Measurements from ENCODE around the gene MICAL3.

The MICAL3 gene

DNA sequence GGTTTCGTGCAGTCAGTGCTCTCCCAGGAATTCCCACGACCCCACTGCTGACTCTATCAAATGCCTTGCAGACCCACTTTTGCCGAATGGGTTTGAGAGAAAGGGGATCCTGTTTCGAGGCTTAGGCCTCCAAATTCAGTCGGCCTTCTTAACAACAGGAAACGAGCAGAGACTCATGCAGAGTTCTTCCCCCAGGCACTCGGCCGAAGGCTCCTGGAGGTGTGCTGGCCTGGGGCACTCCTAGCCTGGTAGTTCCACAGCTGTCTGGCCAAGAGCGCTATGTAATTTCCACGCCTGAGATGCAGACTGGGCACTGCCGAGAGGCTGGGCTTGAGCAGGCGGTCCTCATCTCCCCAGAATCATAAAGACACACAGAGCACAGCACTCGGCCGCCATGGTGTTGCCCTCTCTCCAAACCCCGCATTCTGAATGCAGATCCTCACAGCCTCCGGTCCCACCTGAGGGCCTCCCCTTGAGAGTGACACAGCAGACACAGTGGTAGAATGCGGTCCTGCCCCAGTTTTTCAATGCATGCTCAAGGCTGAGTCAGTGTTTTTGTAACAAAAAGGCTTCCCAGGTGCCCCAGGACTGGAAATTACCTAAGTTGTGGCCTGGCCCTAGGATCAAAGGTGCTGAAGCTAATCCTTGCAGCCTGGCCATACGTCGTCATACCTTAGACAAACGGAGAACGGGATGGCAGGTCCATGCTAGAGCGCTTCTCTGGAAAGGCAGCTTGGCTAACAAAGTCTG, 219.9 kb downstream of the MICAL3 start:
- no peak for DNase-seq

DNA sequence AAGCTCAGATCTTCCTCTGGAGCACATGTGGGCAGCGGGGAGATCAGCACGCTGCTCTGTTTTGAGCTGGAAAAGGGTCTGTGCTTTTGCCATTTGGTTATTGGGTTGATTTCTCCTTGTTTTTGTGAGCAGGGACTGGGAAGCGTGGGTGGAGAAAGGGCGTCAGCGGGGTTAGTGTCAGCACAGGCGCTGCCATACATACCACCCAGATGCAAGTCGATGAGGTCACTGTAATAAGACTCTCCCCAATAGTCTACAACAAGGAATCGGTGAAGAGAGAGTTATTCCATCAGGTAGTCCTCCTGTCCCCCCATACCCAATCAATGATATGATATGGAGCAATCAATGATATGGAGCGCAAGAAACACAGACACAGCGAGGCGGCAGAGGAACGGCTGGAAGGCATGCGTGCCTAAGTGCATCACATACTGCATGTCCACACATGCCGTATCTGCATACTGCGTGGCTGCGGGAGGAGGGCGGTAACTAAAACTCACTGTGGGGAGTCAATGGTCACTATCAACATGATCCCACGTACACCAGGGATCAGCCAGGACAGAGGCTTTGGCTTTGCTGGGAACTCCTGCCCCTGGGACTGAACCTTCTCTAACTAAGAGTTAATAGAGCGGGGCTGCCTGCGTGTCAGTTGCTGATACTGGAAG, 220.6 kb downstream of the MICAL3 start:
- DNase-seq = no peak

DNA sequence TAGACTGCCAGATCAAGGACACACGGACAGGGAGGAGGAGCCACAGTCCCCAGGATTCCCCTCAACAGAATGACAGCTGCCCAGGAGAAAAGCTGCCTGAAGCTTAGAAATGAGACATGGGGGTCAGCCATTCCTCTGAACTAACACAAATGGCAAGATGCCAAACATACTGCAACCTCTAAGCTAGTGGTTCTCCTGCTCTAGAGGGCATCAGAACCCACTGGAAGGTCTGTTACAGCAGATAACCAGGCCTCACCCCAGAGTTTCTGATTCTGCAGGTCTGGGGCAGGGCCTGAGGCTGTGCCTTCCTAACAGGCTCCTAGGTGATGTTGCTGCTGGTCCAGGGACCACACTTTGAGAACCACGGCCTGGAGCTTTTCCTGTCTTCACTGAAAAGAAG, 221.5 kb downstream of the MICAL3 start:
- DNase-seq = no peak

DNA sequence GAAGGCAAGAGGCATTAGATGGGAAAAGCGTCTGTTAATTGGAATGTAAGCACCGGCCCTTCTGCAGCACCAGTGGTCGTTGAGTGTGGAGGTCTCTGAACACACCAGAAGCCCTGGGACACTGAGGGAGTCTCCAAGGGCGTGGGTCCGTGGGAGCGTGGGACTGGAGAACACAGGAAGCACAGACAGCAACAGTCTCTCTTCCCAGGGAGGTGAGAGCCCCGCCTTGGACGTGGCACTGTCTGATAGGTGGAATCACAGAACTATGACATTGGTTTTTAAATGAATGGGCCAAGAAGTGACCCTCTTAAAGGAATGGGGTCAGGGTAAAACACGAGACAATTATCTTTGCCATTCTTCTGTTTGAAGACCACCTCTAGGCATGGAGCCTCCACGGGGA, 221.9 kb downstream of the MICAL3 start:
- DNase-seq = no peak

DNA sequence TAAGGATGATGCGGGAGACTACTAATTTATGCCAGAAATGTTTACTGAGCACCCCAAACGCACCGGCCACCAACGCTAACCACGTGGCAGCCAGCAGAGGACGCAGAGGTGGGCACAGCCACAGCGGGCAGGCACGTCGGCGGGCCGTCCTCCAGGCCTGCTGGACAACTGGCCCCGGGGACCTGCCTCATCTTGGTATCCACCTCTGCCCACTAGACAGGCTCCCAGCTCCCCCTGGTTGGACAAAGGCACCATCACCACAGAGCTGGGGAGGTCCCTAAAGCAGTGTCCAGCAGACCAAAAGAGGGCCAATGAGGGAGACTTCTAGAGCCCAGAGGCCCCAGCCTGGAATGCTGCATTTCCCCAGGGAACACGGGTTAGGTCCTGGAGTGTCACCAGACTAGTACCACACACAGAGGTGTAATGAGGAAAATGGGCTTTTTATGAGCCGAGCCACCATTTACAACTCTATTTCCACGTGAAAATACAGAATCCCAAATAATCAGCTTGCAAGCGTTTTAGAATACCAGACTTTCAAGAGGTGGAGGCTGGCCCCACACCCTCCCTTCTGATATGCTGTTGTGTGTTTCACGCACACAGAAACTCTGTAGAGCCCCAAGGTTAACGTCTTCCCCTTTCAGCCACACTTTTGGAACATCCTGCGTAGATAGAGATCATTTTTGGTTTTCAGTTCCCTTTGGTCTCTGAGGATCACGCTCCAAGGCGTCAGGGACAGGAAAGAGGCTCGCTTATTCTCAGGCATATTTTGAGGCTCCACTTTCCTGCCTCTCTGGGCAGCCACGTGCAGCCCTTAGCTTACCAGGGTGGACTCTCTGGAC, 226.4 kb downstream of the MICAL3 start:
- peak; percentile 74 to 84 (median 74) for DNase-seq

DNA sequence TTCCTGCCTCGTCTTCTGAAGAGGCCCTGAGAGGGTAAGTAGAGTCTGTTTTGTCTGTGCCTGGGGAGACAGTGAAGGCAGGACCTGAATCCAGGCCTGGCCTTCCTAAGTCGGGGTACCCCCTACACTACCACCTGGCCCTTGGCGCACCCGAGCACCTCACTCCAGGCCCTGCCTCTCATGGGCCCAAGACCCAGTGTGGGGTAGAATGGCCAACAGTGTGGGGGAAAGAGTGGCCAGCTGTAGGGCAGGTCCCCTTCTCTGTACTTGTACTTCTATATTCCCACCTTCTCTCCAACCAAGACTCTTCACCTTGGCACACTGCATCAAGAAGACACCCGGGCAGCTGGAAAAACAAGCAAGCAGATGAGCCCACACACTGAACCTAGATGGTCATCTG, 227.7 kb downstream of the MICAL3 start:
- no peak for DNase-seq

DNA sequence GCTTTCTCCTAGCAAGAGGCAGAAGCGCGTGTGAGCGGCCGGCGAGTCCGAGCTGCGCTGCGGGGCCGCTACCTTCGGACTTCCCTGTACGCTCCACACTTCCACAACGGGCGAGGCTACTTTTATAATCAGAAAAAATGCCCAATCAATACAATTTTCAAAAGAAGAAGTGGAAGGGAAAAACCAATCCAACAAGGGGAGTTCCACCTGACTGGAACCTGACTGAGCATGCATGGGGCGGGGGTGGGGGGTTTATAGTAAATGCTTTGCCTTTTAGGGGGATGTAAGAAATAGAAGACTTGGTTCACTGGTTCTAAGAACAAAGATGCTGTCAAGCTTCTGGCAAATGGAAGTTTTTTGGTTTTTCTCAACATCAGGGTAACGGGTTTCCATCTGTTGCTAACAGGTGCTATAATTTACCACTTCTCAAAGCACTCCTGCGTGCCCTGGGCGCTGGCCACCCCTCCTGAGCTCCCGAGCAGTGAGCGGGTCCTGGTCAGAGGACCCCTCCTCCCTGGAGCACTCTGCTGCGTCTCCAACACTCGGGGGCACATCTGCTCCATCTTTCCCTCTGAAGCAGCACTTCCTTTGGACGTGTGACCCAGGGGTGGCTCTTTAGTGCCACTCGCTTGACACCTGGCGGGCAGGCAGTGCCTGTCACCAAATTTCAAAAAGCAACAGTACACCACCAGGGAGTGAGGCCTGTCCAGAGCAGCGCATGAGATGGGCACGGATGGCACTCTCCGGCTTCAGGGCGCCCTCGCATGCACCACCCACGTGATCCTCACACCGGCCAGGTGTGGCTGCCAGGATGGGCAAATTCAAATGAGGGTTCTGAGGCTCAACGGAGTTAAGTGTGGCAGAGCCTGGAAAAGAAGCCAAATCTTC, 228.5 kb downstream of the MICAL3 start:
- no peak for DNase-seq

DNA sequence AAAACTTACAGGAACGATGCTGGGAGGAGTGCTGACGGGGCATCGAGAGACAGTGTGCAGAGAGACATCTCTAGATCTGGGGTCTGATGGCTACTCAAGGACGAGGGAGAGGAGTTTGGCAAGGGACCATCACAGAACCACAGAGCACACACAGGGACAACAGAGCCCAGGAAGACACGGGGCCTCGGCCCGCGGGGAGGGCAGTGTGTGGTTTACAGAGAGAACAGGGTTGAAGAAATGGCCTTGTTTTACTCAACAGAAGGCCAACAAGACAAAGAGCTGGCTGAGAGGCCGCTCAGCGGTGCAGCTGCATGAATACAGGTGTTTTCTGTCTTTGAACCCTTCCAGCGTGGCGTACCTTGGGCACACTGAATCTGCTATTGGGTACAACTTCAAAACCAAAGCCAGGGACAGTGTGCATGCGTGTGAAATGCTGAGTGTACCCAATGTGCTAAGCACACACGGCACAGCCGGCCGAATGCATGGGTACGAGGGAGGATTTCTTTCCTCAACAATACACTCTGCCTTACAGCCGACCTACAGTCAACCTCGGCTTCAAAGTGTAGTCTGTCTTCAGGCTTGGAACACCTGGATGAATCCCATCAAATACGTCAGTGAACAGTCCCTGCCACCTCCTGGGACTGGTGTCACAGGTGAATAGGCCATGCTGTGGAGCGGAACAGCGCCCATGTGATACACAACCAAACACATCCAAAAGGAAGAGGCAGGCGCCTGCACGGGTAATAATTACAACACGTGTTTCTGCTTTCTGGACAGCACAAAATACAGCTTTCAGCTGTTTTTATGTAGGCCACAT, 229.4 kb downstream of the MICAL3 start:
- DNase-seq = no peak

DNA sequence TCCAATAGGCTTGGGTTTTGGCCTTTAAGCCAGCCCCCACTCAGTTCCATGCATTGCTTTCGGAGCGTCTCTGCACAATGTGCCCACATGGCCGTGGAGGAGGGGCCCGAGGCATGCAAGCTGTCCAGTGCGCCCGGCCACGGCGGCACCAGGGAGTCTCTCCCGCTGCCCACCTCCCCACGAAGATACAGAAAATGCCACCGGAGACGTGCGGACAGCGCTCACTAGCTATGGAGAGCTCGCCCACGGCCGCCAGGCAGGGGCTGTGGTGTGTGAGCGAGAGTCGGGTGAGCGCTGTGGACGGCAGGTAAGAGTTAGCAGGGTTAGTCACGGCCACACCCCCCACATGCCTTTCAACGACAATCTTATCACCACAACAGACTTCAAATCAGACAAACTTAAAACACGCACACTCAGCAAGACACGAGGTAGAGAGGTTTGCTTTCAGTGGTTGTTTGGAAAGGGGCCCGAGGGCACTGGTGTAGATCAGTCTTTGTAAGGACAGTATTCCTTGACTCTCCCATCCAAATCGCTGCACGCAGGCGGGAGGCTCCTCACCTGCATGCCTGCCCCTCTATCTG, 231.4 kb downstream of the MICAL3 start:
- DNase-seq = no peak

DNA sequence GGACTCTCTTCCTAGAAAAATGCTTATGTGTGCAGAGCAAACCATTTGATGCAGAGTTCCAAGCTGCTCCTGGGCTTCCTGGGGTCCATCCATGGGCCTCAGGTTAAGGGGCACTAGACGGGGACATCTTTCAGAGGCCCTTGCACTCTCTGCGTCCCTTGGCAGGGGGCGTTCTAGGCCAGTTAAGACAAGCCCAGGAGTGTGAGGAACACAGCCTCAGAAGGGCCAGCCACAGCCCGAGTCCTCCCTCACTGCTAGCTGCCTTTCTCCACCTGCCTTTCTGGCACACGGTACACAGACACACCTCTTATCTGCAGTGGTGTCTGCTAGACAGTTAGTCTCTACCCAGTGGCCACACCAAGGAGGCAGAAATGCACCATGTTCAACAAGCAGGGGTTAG, 232.1 kb downstream of the MICAL3 start:
- no peak for DNase-seq

DNA sequence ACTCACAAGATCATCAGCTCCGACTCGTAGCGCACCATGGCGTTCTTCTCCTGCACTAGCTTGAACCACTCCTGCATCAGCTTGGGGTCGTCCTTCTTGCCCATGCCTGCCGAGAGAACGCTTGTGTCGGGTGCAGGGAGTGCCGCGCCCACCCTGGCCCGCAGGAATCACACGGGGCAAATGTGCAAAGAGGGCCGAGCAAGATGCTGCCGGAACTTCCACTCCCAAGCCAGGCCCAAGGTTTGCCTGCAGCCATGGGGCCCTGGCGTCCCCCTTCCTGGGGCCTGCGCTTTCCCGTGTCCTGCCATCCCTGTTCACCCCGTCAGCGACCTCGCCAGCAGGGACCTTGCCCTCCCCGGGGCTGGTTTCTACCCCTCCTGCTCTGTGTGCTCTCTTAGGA, 233.2 kb downstream of the MICAL3 start:
- DNase-seq = no peak

DNA sequence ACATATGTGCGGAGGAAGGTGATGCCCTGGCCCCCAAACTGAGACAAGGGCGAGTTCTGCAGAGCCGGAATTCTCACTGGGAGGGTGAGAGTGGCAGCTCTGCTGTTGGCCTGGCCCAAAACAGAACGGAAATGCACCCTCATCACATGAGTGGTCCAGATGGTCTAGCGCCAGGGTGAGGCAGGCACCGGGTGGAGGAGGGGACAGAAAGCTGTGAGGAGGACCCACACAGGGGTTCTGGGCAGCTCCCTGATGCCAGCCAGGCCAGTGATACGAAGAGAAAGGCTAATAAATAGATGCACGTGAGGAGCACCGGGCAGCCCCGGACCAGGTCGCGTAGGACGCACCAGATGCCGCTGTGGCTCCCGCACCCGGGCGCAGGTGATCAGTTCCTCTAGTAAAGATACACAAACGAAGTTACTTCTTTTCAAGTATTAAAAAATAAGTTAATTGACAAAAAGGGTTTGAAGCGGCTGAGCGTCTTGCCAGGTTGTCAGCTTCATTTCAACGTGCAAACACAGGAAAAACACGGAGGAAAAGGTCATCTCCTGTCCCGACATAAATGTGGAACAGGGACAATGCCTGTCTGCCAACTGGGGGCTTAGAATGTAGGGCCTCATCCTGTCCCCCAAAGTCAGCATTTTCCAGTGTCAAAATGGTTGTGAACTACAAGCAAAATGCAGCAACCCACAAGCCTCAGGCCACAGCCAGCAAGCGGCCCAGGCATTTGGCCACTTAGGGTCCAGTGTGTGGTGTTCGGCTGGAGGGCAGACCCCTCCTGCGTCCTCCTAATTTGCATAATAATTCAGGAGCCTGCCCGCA, 234.8 kb downstream of the MICAL3 start:
- no peak for DNase-seq

DNA sequence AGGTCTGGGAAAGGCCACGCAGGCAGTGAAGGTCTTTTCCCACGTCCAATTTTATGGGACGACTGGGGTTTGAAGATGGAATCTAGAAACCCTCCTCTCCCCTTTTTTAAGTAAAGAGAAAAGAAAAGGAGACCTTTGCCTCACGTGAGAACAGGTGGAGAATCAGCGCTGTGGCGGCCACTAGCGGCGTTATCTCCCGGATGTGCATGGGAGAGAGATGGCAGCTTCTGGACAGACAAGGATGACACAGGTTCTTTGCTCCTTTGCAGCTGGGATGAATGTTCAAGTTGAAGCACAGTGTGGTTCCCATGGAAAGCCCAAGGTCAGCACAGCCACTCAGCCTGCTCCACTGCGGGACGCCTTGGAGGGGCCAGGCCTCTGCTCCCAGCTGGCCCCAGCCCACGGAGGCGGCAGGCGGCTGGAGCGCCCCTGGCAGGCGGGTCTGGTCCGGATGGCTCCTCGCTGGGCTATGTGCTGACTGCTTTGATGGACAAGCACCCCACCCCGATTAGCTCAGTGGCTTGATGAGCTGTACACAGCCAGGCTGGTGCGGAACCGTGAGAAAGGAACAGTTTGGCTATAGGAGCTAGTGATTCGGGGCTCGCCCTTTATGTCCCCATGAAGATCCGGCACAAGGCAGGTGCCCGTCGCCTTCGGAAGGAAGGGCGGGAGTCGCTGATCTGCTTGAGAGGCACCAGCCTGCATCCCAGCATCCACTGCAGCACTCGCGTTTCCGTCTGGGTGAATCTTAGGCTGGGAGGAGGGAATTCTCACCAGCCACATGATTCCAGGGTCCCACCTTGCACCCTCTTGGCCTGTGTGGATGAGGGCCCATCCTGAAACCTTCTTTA, 235.6 kb downstream of the MICAL3 start:
- DNase-seq = no peak

DNA sequence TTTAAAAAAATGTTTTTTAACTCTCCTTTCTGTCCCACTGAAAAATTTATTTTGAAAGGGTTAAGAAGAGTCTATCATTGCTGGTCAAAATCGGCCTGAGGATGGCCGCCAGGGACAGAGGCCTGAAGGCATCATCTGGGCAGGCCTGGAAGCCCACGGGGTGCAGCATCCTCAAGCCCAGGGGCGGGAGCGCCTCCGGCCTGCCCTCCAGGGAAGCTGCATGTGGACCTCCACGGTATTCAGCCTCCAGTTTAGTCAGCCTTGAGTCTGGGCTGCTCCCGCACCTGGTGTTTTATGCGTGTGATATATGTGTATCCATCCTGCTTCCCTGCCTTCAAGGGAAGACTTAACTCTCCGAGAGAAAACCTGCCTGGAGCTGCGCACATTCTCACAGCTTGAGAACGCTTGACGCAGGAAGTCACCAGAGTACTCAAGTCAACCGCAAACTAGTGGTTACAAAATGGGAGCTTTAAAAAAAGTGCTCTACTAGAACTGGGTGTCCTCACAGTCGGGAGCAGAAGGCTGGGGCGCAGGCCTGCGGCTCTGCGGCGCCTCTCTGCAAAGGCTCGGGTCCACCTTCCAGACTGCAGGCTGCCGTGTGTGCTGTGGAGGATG, 236.5 kb downstream of the MICAL3 start:
- no peak for DNase-seq

DNA sequence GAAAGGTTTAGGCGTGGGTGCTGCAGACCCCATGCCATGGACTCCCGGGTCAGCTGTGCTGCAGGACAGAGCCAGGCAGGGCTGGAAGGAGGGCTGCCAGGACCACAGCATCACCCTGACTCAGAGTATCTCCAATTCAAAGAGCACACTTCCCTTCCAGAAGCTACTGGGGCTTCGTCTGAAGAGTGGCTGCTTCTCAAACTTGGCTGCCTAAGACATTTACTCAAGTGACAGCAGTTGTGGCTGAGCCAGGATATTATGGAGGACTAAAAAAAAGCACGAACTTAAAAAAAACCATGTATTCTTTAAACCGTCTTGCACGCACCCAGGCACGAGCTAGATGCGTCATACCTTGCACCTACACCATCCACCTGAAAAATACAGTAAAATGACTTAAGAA, 237.1 kb downstream of the MICAL3 start:
- DNase-seq = no peak

DNA sequence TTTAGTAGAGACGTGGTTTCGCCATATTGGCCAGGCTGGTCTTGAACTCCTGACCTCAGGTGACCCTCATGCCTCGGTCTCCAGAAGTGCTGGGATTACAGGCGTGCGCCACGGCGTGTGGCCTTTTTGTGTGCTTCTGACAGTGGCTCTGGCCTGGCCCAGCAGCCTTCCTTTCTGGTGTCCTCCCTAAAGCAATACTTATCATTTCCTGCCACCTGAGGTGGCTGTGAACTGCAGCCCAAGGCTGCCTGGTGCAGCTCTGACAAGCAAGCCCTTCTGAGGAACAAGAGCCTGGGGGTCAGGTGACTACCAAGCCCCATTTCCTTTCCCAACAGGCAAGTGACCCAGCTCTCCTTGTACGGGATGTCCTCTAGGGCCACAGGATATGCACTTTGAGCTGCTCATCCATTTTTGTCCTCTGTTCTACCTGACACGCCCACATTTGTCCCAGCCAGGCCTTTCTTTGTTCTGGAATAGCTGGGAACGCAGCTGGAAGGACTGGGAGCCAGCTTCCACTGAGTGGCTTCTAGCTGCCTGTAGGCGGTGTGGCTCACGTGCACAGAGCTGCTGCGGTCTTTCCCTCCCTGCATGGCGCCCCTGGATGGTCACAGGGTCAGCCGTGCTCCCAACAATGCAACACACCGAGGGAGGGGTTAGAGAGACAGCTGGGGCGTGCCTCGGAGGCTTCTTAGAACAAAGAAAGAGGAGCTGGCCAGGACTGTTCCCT, 237.8 kb downstream of the MICAL3 start:
- no peak for DNase-seq

DNA sequence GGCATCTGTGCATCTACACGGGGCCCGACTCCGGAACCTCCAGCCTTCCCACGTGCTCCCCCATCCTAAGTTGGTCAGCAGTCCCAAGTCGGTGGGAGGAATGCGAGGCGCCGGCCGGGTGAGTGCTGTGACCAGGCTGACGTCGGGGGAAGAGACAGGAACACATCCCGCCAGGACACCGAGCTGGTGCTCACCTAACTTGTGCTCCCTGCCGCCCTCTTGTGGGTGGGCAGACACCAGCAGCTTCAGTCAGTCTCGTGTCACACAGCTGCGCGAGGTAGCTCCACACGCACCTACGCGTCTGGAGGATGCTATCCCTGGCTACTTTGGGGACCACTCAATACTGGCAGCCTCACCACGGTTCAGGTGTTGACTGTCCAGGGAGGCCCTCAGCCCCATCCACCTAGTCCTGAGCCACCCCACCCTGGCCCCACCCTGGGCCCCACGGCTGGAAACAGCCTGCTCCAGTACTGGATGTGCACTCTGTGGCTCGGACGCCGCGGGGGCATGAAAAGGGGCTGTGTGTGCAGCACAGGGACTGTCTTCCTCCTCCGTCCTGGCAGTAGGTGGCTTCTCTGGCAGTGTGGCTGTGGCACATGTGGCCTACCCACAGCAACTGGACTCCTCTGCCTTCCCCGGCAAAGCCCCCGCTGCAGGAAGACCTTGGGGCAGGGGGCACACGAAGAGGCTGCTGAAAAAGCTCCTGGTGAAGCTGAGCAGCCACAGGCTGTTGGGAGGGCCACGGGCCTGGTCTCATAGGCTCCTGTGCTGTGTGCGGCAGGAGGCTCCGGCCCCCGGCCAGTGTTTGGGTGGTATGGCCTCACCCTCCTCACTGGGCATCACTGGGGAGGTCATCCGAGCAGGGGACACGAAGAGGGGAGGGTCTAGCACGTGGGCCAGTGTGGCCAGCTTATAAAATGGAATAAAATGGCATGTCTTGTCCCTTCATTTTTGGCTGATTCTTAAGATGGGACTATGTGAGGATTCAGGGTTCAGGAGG, 238.9 kb downstream of the MICAL3 start:
- DNase-seq = peak; percentile 73 to 87 (median 82)

Measured in suppressor macrophage treated with lipopolysaccharide for 1 hour (primary cell).